Gastroesophageal sphincter (tissue), 3 donors: Measurements from ENCODE around the gene FAN1.

Source experiments
- POLR2AphosphoS5 ChIP-seq: sonication (generic); formaldehyde crosslinking; IDR thresholded peaks from one replicate; pipeline ENCODE4 v1.6.1; 2017; ENCODE audit warnings: antibody characterized with exemption
- TF ChIP-seq, protein P1 (sequence below), 4 experiments: fragments of 200-600 bp in 2 of 4; fragments of 450-650 bp in 2 of 4; sonication (generic) in 1 of 4; IDR thresholded peaks; one replicate each; pipeline ENCODE4 v1.5.1; 2017 to 2019; ENCODE audit warnings: antibody characterized with exemption in 4 of 4, mild to moderate bottlenecking in 2 of 4, moderate library complexity in 2 of 4

GRCh38 chr15:30963681-30964080, 60.0 kb downstream of the FAN1 start:
- no peak for TF ChIP-seq POLR2AphosphoS5
- TF ChIP-seq, protein P1, sequence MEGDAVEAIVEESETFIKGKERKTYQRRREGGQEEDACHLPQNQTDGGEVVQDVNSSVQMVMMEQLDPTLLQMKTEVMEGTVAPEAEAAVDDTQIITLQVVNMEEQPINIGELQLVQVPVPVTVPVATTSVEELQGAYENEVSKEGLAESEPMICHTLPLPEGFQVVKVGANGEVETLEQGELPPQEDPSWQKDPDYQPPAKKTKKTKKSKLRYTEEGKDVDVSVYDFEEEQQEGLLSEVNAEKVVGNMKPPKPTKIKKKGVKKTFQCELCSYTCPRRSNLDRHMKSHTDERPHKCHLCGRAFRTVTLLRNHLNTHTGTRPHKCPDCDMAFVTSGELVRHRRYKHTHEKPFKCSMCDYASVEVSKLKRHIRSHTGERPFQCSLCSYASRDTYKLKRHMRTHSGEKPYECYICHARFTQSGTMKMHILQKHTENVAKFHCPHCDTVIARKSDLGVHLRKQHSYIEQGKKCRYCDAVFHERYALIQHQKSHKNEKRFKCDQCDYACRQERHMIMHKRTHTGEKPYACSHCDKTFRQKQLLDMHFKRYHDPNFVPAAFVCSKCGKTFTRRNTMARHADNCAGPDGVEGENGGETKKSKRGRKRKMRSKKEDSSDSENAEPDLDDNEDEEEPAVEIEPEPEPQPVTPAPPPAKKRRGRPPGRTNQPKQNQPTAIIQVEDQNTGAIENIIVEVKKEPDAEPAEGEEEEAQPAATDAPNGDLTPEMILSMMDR (IDR thresholded peaks at IDR 0.05), result no peak
